ENCODE data around the gene SDHAF3. TPM values are rescaled to one million over a fixed set of nuclear protein-coding genes. Genes with fewer than 3 reads are reported as not detected.
"Not testable (repeated sequence)": the region's sequence is repeated elsewhere in the genome, so short reads cannot be mapped to it uniquely, and the experiment has no call there.

The SDHAF3 gene
- total RNA-seq, 1 donor from 2014 or later = 20.6 TPM

- Mint-ChIP-seq H3K4me3 (no peak overlapping the region), H3K27me3 (peaks cover 9% of the 10 kb centered on the region), H3K4me1 (peaks cover 6% of the 10 kb centered on the region), H3K36me3 (ENCODE audit: low read depth) (peaks cover 24% of the 10 kb centered on the region), H3K9me3 (no peaks in the 10 kb centered on the region), H3K27ac (no peak overlapping the region)
- no peak for TF ChIP-seq CTCF (IDR thresholded peaks at IDR 0.05)
- ChIA-PET CTCF (no interaction called here), POLR2A (no interaction called here)
- intact Hi-C loops (cut with micrococcal nuclease) = no loop called here
- ATAC-seq (ENCODE audit: low read depth) (no peak), DNase-seq (no peak)
These were observed 69.6 kb downstream of the SDHAF3 start for GRCh38 chr7:97187067-97187466.

GRCh38 chr7:97196174-97196573 lies 78.7 kb downstream of the SDHAF3 start:
- CTCF ChIA-PET; ATAC-seq (ENCODE audit: low read depth); H3K4me3 Mint-ChIP-seq; H3K4me1 Mint-ChIP-seq; intact Hi-C loops (cut with micrococcal nuclease); DNase-seq; H3K27ac Mint-ChIP-seq; H3K36me3 Mint-ChIP-seq (ENCODE audit: low read depth); H3K27me3 Mint-ChIP-seq; POLR2A ChIA-PET; H3K9me3 Mint-ChIP-seq: not testable (repeated sequence)

GRCh38 chr7:97198596-97198995 lies 81.1 kb downstream of the SDHAF3 start:
- Mint-ChIP-seq H3K27me3 (peaks cover 4% of the 10 kb centered on the region), H3K27ac (no peak overlapping the region), H3K36me3 (ENCODE audit: low read depth) (no peaks in the 10 kb centered on the region), H3K4me3 (no peak overlapping the region), H3K4me1 (no peaks in the 10 kb centered on the region), H3K9me3 (peaks cover 10% of the 10 kb centered on the region)
- ATAC-seq (ENCODE audit: low read depth) (no peak), DNase-seq (no peak)
- no peak for TF ChIP-seq CTCF (IDR thresholded peaks at IDR 0.05)
- CTCF ChIA-PET = interaction anchor here (0.6 kb wide), 1 partner anchor 1318 kb away, joined by 4 read pairs; no protein-coding TSS in a partner anchor
- intact Hi-C loops (cut with micrococcal nuclease) = no loop called here
- POLR2A ChIA-PET = no interaction called here

GRCh38 chr7:97200018-97200417 lies 82.5 kb downstream of the SDHAF3 start:
- Mint-ChIP-seq H3K27ac (no peak overlapping the region), H3K4me1 (no peaks in the 10 kb centered on the region), H3K4me3 (no peak overlapping the region), H3K36me3 (ENCODE audit: low read depth) (no peaks in the 10 kb centered on the region), H3K9me3 (peaks cover 5% of the 10 kb centered on the region), H3K27me3 (peaks cover 3% of the 10 kb centered on the region)
- intact Hi-C loops (cut with micrococcal nuclease) = no loop called here
- DNase-seq (no peak), ATAC-seq (ENCODE audit: low read depth) (no peak)
- POLR2A ChIA-PET = no interaction called here
- no peak for TF ChIP-seq CTCF (IDR thresholded peaks at IDR 0.05)
- CTCF ChIA-PET = no interaction called here

- no peaks in the 10 kb centered on the region for H3K4me1 Mint-ChIP-seq
- no peak for TF ChIP-seq CTCF (IDR thresholded peaks at IDR 0.05)
- H3K27ac Mint-ChIP-seq = no peak overlapping the region
- H3K9me3 Mint-ChIP-seq = no peaks in the 10 kb centered on the region
- no peaks in the 10 kb centered on the region for H3K36me3 Mint-ChIP-seq (ENCODE audit: low read depth)
- POLR2A ChIA-PET = no interaction called here
- H3K4me3 Mint-ChIP-seq = no peak overlapping the region
- DNase-seq (no peak), ATAC-seq (ENCODE audit: low read depth) (no peak)
- H3K27me3 Mint-ChIP-seq = no peaks in the 10 kb centered on the region
- CTCF ChIA-PET = no interaction called here
- intact Hi-C loops (cut with micrococcal nuclease) = no loop called here
These were observed 86.5 kb downstream of the SDHAF3 start for GRCh38 chr7:97203957-97204356.

GRCh38 chr7:97204821-97205220 lies 87.3 kb downstream of the SDHAF3 start:
- Mint-ChIP-seq H3K27me3 (no peaks in the 10 kb centered on the region), H3K4me1 (no peaks in the 10 kb centered on the region), H3K36me3 (ENCODE audit: low read depth) (no peaks in the 10 kb centered on the region), H3K9me3 (no peaks in the 10 kb centered on the region), H3K4me3 (no peak overlapping the region), H3K27ac (no peak overlapping the region)
- ATAC-seq (ENCODE audit: low read depth) (no peak), DNase-seq (no peak)
- intact Hi-C loops (cut with micrococcal nuclease) = no loop called here
- ChIA-PET POLR2A (no interaction called here), CTCF (no interaction called here)
- TF ChIP-seq CTCF (IDR thresholded peaks at IDR 0.05) = no peak
